Skeletal muscle satellite cell (primary cell): ENCODE data around the gene UGT2B28. TPM values are rescaled to one million over a fixed set of nuclear protein-coding genes. Genes with fewer than 3 reads are reported as not detected.
"Not testable (repeated sequence)": the region's sequence is repeated elsewhere in the genome, so short reads cannot be mapped to it uniquely, and the experiment has no call there.

Experiments
- H3K27me3 ChIP-seq: 2 replicates; pipeline ENCODE4 v1.7.0; 2013; ENCODE audit warnings: low read length; ENCODE audit not compliant: control insufficient read depth, insufficient read depth
- H3K36me3 ChIP-seq: 2 replicates; pipeline ENCODE4 v1.7.0; 2013; ENCODE audit warnings: mild to moderate bottlenecking, control low read depth, low read length; ENCODE audit not compliant: insufficient read depth
- H3K4me1 ChIP-seq: 2 replicates; pipeline ENCODE4 v1.7.0; 2013; ENCODE audit warnings: low read length; ENCODE audit not compliant: control insufficient read depth, insufficient read depth
- H3K4me2 ChIP-seq: 2 replicates; pipeline ENCODE4 v1.7.0; 2013; ENCODE audit warnings: mild to moderate bottlenecking, low read length
- H3K4me3 ChIP-seq: 2 replicates; pipeline ENCODE4 v1.7.0; 2013; ENCODE audit warnings: low read length
- H3K9ac ChIP-seq: 2 replicates; pipeline ENCODE4 v1.7.0; 2013; ENCODE audit warnings: mild to moderate bottlenecking, low read depth, low read length, moderate library complexity
- H3K9me3 ChIP-seq: replicated peaks from 2 replicates; pipeline ENCODE4 v1.7.0; 2013; ENCODE audit warnings: mild to moderate bottlenecking, control low read depth, low read length
- total RNA-seq: library from RNA; depleted of rRNA; stranded (reverse); fragments of >200 nt; gene quantifications from 2 replicates; pipeline ENCODE4 v1.2.3, GENCODE V29; 2012; rRNA removed

UGT2B28 gene
- total RNA-seq = not detected in 2 replicates

- H3K36me3 ChIP-seq, H3K4me1 ChIP-seq, H3K9ac ChIP-seq, H3K4me2 ChIP-seq, H3K9me3 ChIP-seq, H3K4me3 ChIP-seq, H3K27me3 ChIP-seq: not testable (repeated sequence)
Measured at GRCh38 chr4:69280081-69280480, at the start of gene UGT2B28. UGT2B28 (plus strand) TSS chr4:69280475; CDS start chr4:69280501, 26 bp downstream.

DNA sequence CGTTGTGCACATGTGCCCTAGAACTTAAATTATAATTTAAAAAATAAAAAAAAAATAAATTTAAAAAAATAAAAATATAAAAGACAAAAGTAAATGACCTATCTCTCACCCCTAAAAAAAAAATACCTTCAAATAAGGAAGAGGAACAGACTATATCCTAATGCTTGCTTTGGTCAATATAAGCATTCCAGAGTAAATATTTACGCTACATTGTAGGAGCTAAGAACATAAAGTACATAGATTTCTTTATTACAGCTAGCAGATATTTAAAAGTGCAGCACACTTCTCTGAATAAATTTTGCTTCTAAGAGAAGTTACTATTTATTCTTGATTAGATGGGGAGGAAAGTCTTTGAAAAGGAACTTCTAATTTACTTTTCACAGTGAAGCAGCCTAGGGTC is 41.2 kb upstream of the UGT2B28 start:
- H3K4me2 ChIP-seq = no peak overlapping the region
- H3K36me3 ChIP-seq = no peaks in the 10 kb centered on the region
- no peak overlapping the region for H3K4me3 ChIP-seq
- no peak overlapping the region for H3K9ac ChIP-seq
- H3K4me1 ChIP-seq = no peaks in the 10 kb centered on the region
- no peaks in the 10 kb centered on the region for H3K27me3 ChIP-seq
- no peaks in the 10 kb centered on the region for H3K9me3 ChIP-seq

GRCh38 chr4:69239557-69240168 is 40.6 kb upstream of the UGT2B28 start:
- Histone ChIP-seq H3K9ac (no peak overlapping the region), H3K9me3 (no peaks in the 10 kb centered on the region), H3K4me2 (no peak overlapping the region), H3K36me3 (no peaks in the 10 kb centered on the region), H3K4me3 (no peak overlapping the region), H3K4me1 (no peaks in the 10 kb centered on the region), H3K27me3 (no peaks in the 10 kb centered on the region)

DNA sequence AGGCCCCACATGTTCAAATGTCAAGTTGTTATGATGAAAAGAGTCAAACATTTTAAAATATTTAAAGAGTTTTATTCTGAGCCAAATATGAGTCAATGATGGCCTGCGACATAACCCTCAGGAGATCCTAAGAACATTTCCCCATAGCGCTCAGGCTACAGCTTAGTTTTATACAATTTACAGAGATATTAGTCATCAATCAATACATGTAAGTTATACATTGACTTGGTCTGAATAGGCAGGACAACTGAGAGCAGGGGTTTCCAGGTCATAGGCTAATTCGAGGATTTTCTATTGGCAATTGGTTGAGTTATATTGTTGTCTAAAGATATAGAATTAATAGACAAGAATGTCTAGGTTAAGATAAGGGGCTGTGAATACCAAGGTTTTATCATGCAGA is 39.5 kb upstream of the UGT2B28 start:
- not testable (repeated sequence) for H3K4me1 ChIP-seq, H3K4me3 ChIP-seq, H3K36me3 ChIP-seq, H3K27me3 ChIP-seq, H3K4me2 ChIP-seq, H3K9ac ChIP-seq, H3K9me3 ChIP-seq

DNA sequence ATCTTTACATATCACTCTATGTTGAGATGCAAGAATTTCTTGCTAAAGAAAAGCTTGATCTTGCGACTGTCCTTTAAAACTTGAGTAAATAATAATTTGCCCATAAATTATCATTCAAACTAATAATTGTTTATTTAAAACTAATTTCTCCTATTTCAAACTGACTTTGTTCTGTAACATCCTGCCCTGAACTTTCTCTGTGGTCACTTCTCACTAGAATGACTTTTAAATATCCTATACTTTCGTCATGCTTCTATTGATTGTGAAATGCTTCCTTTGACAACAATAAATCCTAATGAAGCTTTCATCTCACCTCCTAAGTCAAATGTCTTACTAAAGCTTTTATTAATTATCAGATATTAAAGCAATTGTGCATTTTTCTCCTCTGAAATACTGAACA is 38.5 kb upstream of the UGT2B28 start:
- not testable (repeated sequence) for H3K27me3 ChIP-seq, H3K4me3 ChIP-seq, H3K36me3 ChIP-seq, H3K4me1 ChIP-seq, H3K9me3 ChIP-seq, H3K9ac ChIP-seq, H3K4me2 ChIP-seq

DNA sequence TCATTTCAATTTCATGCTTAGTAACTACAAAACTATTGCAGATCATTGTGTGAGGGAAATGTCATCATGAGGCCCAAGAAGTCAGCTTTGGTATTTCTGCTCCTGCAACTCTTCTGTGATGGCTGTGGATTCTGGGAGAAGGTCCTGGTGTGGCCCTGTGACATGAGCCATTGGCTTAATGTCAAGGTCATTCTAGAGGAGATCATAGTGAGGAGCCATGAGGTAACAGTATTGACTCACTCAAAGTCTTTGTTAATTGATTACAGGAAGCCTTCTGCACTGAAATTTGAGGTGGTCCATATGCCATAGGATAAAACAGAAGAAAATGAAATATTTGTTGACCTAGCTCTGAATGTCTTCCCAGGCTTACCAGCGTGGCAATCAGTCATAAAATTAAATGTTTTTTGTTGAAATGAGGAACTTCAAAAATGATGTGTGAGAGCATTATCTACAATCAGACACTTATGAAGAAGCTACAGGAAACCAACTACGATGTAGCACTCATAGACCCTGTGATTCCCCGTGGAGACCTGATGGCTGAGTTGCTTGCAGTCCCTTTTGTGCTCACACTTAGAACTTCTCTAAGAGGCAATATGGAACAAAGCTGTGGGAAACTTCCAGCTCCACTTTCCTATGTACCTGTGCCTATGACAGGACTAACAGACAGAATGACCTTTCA is 37.6 kb upstream of the UGT2B28 start:
- H3K4me2 ChIP-seq, H3K4me1 ChIP-seq, H3K9ac ChIP-seq, H3K4me3 ChIP-seq, H3K36me3 ChIP-seq, H3K27me3 ChIP-seq, H3K9me3 ChIP-seq: not testable (repeated sequence)

DNA sequence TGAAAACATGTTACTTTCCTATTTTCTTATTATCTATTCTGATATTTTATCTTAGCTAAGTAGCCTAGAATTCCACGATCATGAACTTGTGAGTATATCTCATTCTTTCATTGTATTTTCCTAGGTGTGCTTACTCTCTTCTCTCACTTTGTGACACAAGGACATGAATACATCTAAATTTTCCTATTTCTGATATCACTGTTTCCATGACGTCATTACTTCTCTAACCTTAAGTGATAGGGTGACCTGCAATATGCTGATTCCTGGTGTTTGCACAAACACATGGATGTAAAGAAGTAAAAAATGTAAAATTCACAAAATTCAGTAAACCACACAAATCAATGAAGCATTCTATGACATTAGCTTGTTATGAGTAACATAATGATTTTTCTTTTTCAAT is 29.4 kb upstream of the UGT2B28 start:
- not testable (repeated sequence) for H3K4me2 ChIP-seq, H3K9me3 ChIP-seq, H3K27me3 ChIP-seq, H3K9ac ChIP-seq, H3K4me3 ChIP-seq, H3K36me3 ChIP-seq, H3K4me1 ChIP-seq

DNA sequence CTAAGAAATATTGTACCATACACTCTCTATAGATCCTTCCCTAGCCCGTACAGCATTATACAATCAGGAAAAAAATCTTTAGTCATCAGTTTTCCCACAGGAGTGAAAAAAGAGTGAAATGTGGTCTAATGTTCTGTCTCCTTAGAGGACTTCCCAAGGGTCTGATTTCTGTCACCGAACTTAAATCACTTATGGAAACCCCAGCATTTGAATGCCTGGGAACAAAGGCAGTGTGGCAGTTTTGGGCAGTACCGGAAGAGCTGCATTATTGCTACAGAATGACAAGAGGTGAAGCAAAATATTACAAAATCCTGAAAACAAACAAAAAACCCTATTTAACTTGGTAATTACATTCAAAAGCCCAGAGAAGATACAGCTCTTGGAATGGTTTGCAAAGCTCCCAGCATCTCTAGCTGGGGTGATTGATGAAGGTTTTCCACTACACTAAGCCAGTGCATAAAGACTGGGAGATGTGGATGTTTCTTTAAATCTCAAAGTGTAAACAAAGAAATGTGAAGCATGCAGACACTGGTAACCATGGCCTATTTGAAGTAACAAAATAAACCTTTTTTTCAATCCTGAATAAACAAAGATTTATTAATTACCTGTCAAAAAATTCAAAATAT is 27.0 kb upstream of the UGT2B28 start:
- H3K9ac ChIP-seq, H3K9me3 ChIP-seq, H3K4me3 ChIP-seq: not testable (repeated sequence)

GRCh38 chr4:69268612-69269011 is 11.7 kb upstream of the UGT2B28 start:
- not testable (repeated sequence) for H3K9ac ChIP-seq, H3K36me3 ChIP-seq, H3K4me3 ChIP-seq, H3K9me3 ChIP-seq, H3K27me3 ChIP-seq, H3K4me2 ChIP-seq, H3K4me1 ChIP-seq

More for the DNA sequence above, 27.0 kb upstream of the UGT2B28 start:
- H3K4me1 ChIP-seq, H3K27me3 ChIP-seq, H3K4me2 ChIP-seq, H3K36me3 ChIP-seq: not testable (repeated sequence)

- H3K36me3 ChIP-seq, H3K4me2 ChIP-seq, H3K4me1 ChIP-seq, H3K4me3 ChIP-seq, H3K9ac ChIP-seq, H3K27me3 ChIP-seq, H3K9me3 ChIP-seq: not testable (repeated sequence)
Measured at GRCh38 chr4:69296356-69296755, 16.1 kb downstream of the UGT2B28 start.

- not testable (repeated sequence) for H3K4me2 ChIP-seq, H3K27me3 ChIP-seq, H3K9ac ChIP-seq, H3K4me1 ChIP-seq, H3K9me3 ChIP-seq, H3K4me3 ChIP-seq, H3K36me3 ChIP-seq
Measured at GRCh38 chr4:69308426-69309033, 28.3 kb downstream of the UGT2B28 start.
